ENCODE data around the gene DCPS. TPM values are rescaled to one million over a fixed set of nuclear protein-coding genes. Genes with fewer than 3 reads are reported as not detected.
"Not testable (repeated sequence)": the region's sequence is repeated elsewhere in the genome, so short reads cannot be mapped to it uniquely, and the experiment has no call there.

The DCPS gene
- total RNA-seq, 1 donor from 2014 or later: 11.2 TPM

DNA sequence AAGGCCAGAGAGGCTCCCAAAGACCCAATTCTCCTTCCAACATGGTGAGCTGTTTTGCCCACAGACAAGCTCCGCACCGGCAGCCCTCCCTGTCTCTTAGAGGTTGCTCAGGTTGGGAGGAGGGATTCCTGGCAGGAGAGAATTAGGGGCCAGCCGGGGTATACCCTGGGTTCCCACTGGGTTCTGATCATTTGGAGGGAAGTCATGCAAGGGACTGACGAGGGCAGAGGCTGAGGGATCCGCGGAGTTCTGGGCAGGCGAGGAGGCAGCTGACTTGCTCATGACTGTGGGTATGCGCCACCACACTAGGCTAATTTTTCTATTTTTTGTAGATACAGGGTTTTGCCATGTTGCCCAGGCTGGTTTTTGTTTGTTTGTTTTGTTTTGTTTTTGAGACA, 56.2 kb downstream of the DCPS start:
- DNase-seq (ENCODE audit: extremely low spot score, unreplicated experiment): no peak
- Mint-ChIP-seq H3K36me3 (ENCODE audit: unreplicated experiment) (peaks cover 3% of the 10 kb centered on the region), H3K9me3 (ENCODE audit: unreplicated experiment) (no peaks in the 10 kb centered on the region), H3K4me3 (ENCODE audit: unreplicated experiment) (peak overlapping the region; percentile 55), H3K27me3 (ENCODE audit: unreplicated experiment) (no peaks in the 10 kb centered on the region), H3K27ac (ENCODE audit: unreplicated experiment) (peak overlapping the region; percentile 86), H3K4me1 (ENCODE audit: unreplicated experiment) (peaks cover 68% of the 10 kb centered on the region)
- TF ChIP-seq, protein P1, sequence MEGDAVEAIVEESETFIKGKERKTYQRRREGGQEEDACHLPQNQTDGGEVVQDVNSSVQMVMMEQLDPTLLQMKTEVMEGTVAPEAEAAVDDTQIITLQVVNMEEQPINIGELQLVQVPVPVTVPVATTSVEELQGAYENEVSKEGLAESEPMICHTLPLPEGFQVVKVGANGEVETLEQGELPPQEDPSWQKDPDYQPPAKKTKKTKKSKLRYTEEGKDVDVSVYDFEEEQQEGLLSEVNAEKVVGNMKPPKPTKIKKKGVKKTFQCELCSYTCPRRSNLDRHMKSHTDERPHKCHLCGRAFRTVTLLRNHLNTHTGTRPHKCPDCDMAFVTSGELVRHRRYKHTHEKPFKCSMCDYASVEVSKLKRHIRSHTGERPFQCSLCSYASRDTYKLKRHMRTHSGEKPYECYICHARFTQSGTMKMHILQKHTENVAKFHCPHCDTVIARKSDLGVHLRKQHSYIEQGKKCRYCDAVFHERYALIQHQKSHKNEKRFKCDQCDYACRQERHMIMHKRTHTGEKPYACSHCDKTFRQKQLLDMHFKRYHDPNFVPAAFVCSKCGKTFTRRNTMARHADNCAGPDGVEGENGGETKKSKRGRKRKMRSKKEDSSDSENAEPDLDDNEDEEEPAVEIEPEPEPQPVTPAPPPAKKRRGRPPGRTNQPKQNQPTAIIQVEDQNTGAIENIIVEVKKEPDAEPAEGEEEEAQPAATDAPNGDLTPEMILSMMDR (IDR thresholded peaks at IDR 0.05): no peak

DNA sequence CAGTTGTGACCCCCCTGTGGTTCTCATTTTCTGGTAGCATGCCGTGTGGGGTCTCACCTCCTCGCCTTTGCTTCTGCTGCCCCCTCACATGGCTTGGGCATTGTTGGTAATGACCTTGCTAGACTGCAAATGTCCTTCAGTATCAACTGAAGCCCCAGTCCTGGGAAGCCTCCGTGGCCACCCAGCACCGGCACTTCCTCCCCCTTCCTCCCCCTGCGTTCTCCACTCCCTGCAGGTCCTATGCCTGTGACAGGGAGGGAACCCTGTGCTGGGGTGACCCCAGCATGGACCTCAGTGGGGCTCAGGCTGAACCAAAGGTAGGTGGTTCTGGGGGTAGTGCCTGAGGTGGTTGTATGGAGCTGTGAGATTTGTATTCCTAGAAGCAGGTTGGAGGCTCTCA, 57.5 kb downstream of the DCPS start:
- Mint-ChIP-seq H3K4me1 (ENCODE audit: unreplicated experiment) (peaks cover 78% of the 10 kb centered on the region), H3K36me3 (ENCODE audit: unreplicated experiment) (peaks cover 3% of the 10 kb centered on the region), H3K4me3 (ENCODE audit: unreplicated experiment) (no peak overlapping the region), H3K27me3 (ENCODE audit: unreplicated experiment) (no peaks in the 10 kb centered on the region), H3K9me3 (ENCODE audit: unreplicated experiment) (no peaks in the 10 kb centered on the region), H3K27ac (ENCODE audit: unreplicated experiment) (no peak overlapping the region)
- no peak for DNase-seq (ENCODE audit: extremely low spot score, unreplicated experiment)
- TF ChIP-seq, protein P1 (IDR thresholded peaks at IDR 0.05): no peak

DNA sequence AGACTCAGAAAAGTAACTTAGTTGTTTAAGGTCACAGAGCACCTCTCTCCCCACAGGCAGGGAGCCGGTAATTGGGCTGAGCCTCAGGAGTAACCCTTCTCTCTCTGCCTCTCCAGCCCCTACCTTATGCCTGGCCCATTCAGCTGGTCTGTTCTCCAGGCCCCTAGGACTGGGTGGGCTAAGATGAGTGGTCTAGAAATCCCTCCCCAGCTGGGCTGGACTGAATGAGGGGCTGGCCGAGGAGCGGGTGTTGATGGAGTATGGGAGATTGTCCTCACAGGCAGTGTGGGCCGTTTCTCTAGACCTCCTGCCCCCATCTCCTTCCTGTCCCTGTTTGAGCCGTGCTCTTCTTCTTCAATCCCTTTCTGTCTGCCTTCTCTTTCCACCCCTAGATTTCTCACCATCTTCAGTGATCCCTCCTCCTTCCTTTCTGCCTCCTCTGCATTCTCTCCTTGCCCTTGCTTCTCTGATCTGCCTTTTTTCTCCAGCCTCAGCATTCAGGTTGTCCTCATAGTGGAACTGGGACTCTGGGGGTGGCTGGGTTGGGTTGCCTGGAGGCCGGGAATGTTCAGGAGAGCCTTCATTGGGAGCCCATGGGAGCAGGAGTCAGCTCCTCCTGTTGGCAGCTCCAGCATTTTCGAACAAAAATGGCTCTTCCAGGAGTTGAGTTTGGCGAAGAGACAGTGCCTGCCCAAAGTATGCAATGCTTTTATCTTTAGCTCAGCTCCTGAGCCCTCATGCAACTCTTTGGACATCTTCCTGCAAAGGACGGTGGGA, 59.2 kb downstream of the DCPS start:
- Mint-ChIP-seq H3K9me3 (ENCODE audit: unreplicated experiment) (no peaks in the 10 kb centered on the region), H3K27me3 (ENCODE audit: unreplicated experiment) (no peaks in the 10 kb centered on the region), H3K36me3 (ENCODE audit: unreplicated experiment) (peaks cover 3% of the 10 kb centered on the region), H3K27ac (ENCODE audit: unreplicated experiment) (peak overlapping the region; percentile 61), H3K4me3 (ENCODE audit: unreplicated experiment) (peak overlapping the region; percentile 28), H3K4me1 (ENCODE audit: unreplicated experiment) (peaks cover 77% of the 10 kb centered on the region)
- TF ChIP-seq, protein P1 (IDR thresholded peaks at IDR 0.05): no peak
- DNase-seq (ENCODE audit: extremely low spot score, unreplicated experiment): no peak

DNA sequence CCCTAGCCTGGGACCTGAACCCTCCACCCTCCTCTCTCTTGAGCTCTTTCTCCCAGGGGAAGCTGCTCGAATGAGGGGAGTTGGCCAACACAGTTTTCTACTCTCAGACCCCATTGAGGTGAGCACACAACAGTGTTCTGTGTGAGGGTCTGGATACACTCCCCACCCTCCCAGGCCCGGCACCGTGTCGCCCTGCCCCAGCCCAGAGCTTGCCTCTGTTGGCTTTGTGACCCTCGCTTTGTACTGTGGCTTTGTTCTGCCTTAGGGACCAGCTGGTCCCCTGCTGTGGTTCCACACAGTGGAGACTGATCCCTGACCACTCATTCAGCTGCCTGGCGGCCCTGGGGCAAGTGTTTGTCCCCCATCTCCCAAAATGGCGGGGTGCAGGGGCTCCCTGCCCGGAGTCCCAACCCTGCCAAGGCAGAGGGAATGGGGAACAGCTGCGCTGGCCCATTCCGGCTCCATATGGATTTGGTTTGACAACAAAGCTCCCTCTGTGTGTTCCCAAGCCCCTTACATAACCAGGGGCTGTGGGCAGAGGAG, 59.9 kb downstream of the DCPS start:
- H3K27me3 Mint-ChIP-seq (ENCODE audit: unreplicated experiment): no peaks in the 10 kb centered on the region
- peak overlapping the region; percentile 64 for H3K27ac Mint-ChIP-seq (ENCODE audit: unreplicated experiment)
- peaks cover 3% of the 10 kb centered on the region for H3K36me3 Mint-ChIP-seq (ENCODE audit: unreplicated experiment)
- H3K4me1 Mint-ChIP-seq (ENCODE audit: unreplicated experiment): peaks cover 76% of the 10 kb centered on the region
- H3K9me3 Mint-ChIP-seq (ENCODE audit: unreplicated experiment): no peaks in the 10 kb centered on the region
- TF ChIP-seq, protein P1 (IDR thresholded peaks at IDR 0.05): no peak
- no peak for DNase-seq (ENCODE audit: extremely low spot score, unreplicated experiment)
- no peak overlapping the region for H3K4me3 Mint-ChIP-seq (ENCODE audit: unreplicated experiment)

DNA sequence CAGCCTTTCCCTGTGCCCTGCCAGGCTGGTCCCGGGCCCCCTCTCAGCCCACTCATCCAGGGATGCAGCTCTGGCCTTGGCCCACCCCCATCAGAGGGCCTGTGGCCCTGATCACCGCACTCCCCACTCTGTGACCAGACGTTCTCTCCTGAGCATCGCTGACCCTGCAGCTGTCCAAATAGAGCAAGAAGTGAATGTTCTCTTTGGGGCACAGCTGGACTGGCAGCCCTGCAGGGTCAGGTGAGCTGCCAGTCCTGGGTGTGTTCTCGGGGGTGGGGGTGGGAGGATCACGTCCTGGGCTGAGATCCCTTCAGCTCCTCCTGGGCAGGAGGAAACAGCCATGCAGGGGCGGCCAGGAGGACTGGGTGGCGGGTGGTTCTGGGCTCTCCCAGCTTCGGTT, 60.9 kb downstream of the DCPS start:
- H3K27me3 Mint-ChIP-seq (ENCODE audit: unreplicated experiment); H3K36me3 Mint-ChIP-seq (ENCODE audit: unreplicated experiment); H3K27ac Mint-ChIP-seq (ENCODE audit: unreplicated experiment); DNase-seq (ENCODE audit: extremely low spot score, unreplicated experiment); H3K9me3 Mint-ChIP-seq (ENCODE audit: unreplicated experiment); H3K4me3 Mint-ChIP-seq (ENCODE audit: unreplicated experiment): not testable (repeated sequence)
- peaks cover 73% of the 10 kb centered on the region for H3K4me1 Mint-ChIP-seq (ENCODE audit: unreplicated experiment)

DNA sequence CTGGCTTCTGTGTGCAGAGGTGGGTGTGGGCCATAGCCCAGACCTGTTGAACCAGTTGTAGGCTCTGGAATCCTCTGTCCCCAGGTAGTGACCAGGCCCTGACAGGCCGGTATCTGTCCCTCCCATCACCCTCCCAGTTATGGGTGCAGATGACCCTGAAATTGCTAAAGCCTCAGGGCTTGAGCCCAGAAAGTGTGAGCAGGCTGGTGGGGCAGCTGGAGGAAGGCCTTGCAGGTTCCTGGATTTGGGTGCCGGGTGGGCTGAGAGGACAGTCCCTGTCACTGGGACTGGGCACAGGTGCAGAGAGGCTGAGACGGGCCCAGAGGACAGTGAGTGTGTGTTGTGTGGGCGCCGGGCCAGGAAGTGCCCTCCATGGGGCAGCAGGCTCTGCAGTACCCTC, 61.6 kb downstream of the DCPS start:
- H3K9me3 Mint-ChIP-seq (ENCODE audit: unreplicated experiment); H3K4me3 Mint-ChIP-seq (ENCODE audit: unreplicated experiment); H3K27ac Mint-ChIP-seq (ENCODE audit: unreplicated experiment); H3K36me3 Mint-ChIP-seq (ENCODE audit: unreplicated experiment); DNase-seq (ENCODE audit: extremely low spot score, unreplicated experiment); H3K27me3 Mint-ChIP-seq (ENCODE audit: unreplicated experiment): not testable (repeated sequence)
- H3K4me1 Mint-ChIP-seq (ENCODE audit: unreplicated experiment): peaks cover 72% of the 10 kb centered on the region
